ENCODE results near the gene HSD17B8.

HSD17B8 gene

GRCh38 chr6:33169291-33170175, 34.9 kb upstream of the HSD17B8 start:
- H3K4me3 ChIP-seq (ENCODE audit: low read depth, low read length, poor library complexity, severe bottlenecking), result no peak overlapping the region
- H3K27me3 ChIP-seq (ENCODE audit: insufficient read depth, low read length), result no peaks in the 10 kb centered on the region
- H3K9me3 ChIP-seq (ENCODE audit: low read length), result no peaks in the 10 kb centered on the region
- no peak overlapping the region for H3K9ac ChIP-seq (ENCODE audit: low read length)
- H3K4me1 ChIP-seq (ENCODE audit: insufficient read depth, low read length, severe bottlenecking), result no peaks in the 10 kb centered on the region
- no peak for TF ChIP-seq EZH2 (IDR thresholded peaks at IDR 0.05; ENCODE audit: borderline replicate concordance, low read length)
- TF ChIP-seq CTCF (IDR thresholded peaks at IDR 0.05; ENCODE audit: low read length), result no peak
- H3K27ac ChIP-seq (ENCODE audit: low read depth, low read length, poor library complexity, severe bottlenecking), result no peak overlapping the region
- H2AFZ ChIP-seq (ENCODE audit: low read length), result no peak overlapping the region
- no peaks in the 10 kb centered on the region for H3K9me2 ChIP-seq (ENCODE audit: low read depth, low read length)
- H3K4me2 ChIP-seq (ENCODE audit: low read length), result no peak overlapping the region
- H4K20me1 ChIP-seq (ENCODE audit: insufficient read depth, low read length), result no peaks in the 10 kb centered on the region
- no peaks in the 10 kb centered on the region for H3K79me2 ChIP-seq (ENCODE audit: insufficient read depth, low read length)
- no peaks in the 10 kb centered on the region for H3F3A ChIP-seq (ENCODE audit: insufficient read depth, low read length)
- no peaks in the 10 kb centered on the region for H3K36me3 ChIP-seq (ENCODE audit: insufficient read depth, low read length)

DNA sequence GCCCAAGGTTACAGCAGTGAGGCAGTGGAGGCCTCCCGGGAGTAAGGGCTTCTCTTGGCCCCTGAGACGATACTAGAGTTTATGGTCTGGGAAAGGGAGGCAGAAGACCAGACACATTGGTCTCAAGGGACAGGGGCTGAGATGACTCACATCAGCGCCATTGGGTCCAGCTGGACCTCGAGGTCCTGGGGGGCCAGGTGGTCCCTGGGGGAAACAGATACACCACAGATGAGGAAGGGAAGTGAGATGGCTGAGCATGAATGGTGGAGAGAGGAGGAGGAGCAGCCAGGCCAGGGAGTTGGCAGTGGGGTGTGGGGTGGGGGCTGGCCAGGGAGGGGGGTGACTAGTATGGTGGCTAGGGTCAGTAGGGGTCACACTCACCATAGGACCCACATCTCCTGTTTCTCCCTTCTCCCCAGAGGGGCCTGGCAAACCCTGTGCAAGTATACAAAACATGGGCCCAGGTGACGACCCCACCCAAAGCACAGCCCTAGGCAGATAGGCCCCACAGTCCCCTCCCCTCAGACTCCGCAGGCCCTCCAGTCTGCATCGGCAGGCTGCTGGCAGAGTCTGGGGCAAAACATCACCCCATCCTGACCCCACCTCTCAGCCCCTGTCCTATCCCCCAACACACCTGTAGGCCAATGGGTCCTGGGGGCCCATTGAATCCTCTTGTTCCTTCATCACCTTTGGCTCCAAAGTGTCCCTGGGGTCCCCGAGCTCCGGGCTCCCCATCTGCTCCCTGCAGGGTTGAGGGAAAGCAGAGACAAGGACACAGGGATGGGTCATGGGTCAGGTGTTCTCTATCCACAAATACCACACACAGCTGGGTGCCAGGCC, 34.1 kb upstream of the HSD17B8 start:
- no peaks in the 10 kb centered on the region for H3K9me3 ChIP-seq (ENCODE audit: low read length)
- H3K36me3 ChIP-seq (ENCODE audit: insufficient read depth, low read length), result no peaks in the 10 kb centered on the region
- H3K4me2 ChIP-seq (ENCODE audit: low read length), result no peak overlapping the region
- no peak overlapping the region for H3K27ac ChIP-seq (ENCODE audit: low read depth, low read length, poor library complexity, severe bottlenecking)
- H3K4me3 ChIP-seq (ENCODE audit: low read depth, low read length, poor library complexity, severe bottlenecking), result no peak overlapping the region
- no peaks in the 10 kb centered on the region for H3K9me2 ChIP-seq (ENCODE audit: low read depth, low read length)
- H2AFZ ChIP-seq (ENCODE audit: low read length), result no peak overlapping the region
- no peaks in the 10 kb centered on the region for H3F3A ChIP-seq (ENCODE audit: insufficient read depth, low read length)
- 0 out of 2 replicates have a peak, but pooled peaks cover 4% of the 10 kb centered on the region for H3K27me3 ChIP-seq (ENCODE audit: insufficient read depth, low read length)
- no peaks in the 10 kb centered on the region for H3K79me2 ChIP-seq (ENCODE audit: insufficient read depth, low read length)
- TF ChIP-seq EZH2 (IDR thresholded peaks at IDR 0.05; ENCODE audit: borderline replicate concordance, low read length) (no peak), CTCF (IDR thresholded peaks at IDR 0.05; ENCODE audit: low read length) (no peak)
- no peaks in the 10 kb centered on the region for H4K20me1 ChIP-seq (ENCODE audit: insufficient read depth, low read length)
- no peak overlapping the region for H3K9ac ChIP-seq (ENCODE audit: low read length)
- no peaks in the 10 kb centered on the region for H3K4me1 ChIP-seq (ENCODE audit: insufficient read depth, low read length, severe bottlenecking)

DNA sequence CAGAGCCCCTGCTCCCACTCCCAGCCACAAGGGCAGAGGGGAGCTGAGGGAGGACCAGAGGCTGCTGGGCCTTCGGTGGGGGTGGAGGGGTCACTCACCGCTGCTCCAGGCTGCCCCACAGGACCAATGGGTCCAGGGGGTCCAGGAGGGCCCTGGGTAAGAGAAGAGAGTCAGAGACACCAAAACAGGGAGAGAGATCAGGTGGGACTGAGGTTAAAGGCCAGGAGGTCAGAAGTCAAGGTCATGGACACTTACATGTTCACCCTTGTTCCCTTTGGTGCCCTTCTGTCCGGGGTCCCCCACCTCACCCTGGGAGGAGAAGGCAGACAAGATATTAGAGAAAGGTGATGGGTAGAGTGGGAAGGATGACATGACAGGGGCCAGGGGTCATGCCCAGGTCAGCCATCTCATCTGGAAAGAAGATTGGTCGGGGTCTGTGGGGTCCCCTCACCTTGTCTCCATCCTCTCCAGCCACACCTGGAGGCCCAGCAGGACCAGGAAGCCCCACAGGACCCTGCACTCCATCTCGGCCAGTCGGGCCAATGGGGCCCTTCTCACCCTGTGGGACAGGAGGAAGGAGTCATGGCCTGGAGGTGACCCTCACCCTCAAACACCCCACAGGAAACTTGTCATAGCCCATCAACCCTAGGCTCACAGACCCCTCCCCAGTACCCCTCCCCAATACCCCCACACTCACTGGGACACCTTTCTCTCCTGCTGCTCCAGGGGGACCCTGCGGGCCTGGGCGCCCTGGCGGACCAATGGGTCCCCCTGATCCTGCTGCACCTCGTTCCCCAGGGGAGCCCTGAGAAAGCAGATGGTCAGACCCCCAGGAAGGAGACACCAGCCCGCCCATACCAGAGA, 33.2 kb upstream of the HSD17B8 start:
- Histone ChIP-seq H3K4me2 (ENCODE audit: low read length) (no peak overlapping the region), H3K36me3 (ENCODE audit: insufficient read depth, low read length) (no peaks in the 10 kb centered on the region), H3K4me1 (ENCODE audit: insufficient read depth, low read length, severe bottlenecking) (no peaks in the 10 kb centered on the region), H4K20me1 (ENCODE audit: insufficient read depth, low read length) (no peaks in the 10 kb centered on the region), H2AFZ (ENCODE audit: low read length) (no peak overlapping the region), H3K27ac (ENCODE audit: low read depth, low read length, poor library complexity, severe bottlenecking) (no peak overlapping the region), H3K9ac (ENCODE audit: low read length) (no peak overlapping the region), H3K79me2 (ENCODE audit: insufficient read depth, low read length) (no peaks in the 10 kb centered on the region), H3F3A (ENCODE audit: insufficient read depth, low read length) (no peaks in the 10 kb centered on the region), H3K9me2 (ENCODE audit: low read depth, low read length) (no peaks in the 10 kb centered on the region), H3K9me3 (ENCODE audit: low read length) (no peaks in the 10 kb centered on the region), H3K27me3 (ENCODE audit: insufficient read depth, low read length) (0 out of 2 replicates have a peak, but pooled peaks cover 7% of the 10 kb centered on the region), H3K4me3 (ENCODE audit: low read depth, low read length, poor library complexity, severe bottlenecking) (no peak overlapping the region)
- no peak for TF ChIP-seq EZH2 (IDR thresholded peaks at IDR 0.05; ENCODE audit: borderline replicate concordance, low read length)
- no peak for TF ChIP-seq CTCF (IDR thresholded peaks at IDR 0.05; ENCODE audit: low read length)

All from OCI-LY1 (cell line).